Thyroid gland (tissue), 4 donors: ENCODE results near the gene SH3BP1.

ENCODE experiments used
- POLR2A ChIP-seq, 2 donors: fragments of 450-650 bp; IDR thresholded peaks; one replicate each; pipeline ENCODE4 v1.6.1; 2017; ENCODE audit warnings: antibody characterized with exemption in 2 of 2, mild to moderate bottlenecking in 2 of 2, moderate library complexity in 1 of 2
- TF ChIP-seq, protein P1 (sequence below), 6 experiments: fragments of 200-600 bp in 3 of 6; fragments of 450-650 bp in 3 of 6; sonication (generic) in 3 of 6; IDR thresholded peaks; one replicate each; pipeline ENCODE4 v1.5.1; 2016 to 2019; ENCODE audit warnings: antibody characterized with exemption in 6 of 6, mild to moderate bottlenecking in 2 of 6, inconsistent platforms in 1 of 6, moderate library complexity in 1 of 6

DNA sequence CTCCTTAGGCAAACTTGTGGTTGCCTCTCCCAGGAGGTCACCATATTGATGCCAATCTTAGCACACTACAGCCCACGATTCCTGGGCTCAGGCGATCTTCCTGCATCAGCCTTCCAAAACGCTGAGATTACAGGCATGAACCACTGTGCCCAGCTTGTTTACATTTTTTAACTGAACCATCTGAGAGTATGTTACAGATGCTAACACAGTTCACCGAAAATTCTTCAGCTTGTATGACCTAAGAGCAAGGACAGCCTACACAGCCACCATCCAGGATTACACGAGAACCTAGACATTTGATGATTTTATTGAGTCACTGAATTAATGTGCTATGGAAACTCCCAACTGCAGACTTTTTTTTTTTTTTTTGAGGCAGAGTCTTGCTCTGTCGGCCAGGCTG lies 30.1 kb downstream of the SH3BP1 start:
- TF ChIP-seq, protein P1, sequence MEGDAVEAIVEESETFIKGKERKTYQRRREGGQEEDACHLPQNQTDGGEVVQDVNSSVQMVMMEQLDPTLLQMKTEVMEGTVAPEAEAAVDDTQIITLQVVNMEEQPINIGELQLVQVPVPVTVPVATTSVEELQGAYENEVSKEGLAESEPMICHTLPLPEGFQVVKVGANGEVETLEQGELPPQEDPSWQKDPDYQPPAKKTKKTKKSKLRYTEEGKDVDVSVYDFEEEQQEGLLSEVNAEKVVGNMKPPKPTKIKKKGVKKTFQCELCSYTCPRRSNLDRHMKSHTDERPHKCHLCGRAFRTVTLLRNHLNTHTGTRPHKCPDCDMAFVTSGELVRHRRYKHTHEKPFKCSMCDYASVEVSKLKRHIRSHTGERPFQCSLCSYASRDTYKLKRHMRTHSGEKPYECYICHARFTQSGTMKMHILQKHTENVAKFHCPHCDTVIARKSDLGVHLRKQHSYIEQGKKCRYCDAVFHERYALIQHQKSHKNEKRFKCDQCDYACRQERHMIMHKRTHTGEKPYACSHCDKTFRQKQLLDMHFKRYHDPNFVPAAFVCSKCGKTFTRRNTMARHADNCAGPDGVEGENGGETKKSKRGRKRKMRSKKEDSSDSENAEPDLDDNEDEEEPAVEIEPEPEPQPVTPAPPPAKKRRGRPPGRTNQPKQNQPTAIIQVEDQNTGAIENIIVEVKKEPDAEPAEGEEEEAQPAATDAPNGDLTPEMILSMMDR (IDR thresholded peaks at IDR 0.05): no peak
- no peak for TF ChIP-seq POLR2A (IDR thresholded peaks at IDR 0.05)
